ENCODE measurements around the gene EP400. TPM values are rescaled to one million over a fixed set of nuclear protein-coding genes. Genes with fewer than 3 reads are reported as not detected.
A peak's percentile ranks its signal among the peaks of the same experiment; 100 is the strongest.

The EP400 gene
- total RNA-seq, 1 experiment from 2014 or later: 61.7 TPM

- Histone ChIP-seq H3K23me2 (ENCODE audit: insufficient read length, low read depth, low read length, poor library complexity, severe bottlenecking) (no peaks in the 10 kb centered on the region), H3T11ph (ENCODE audit: low read length) (no peak overlapping the region), H3K9me3 (ENCODE audit: control insufficient read depth, low read depth, low read length) (no peaks in the 10 kb centered on the region), H3K9ac (ENCODE audit: extremely low read depth, insufficient read length, low read length) (no peak overlapping the region), H3K4me2 (ENCODE audit: insufficient read depth, insufficient read length, low read length) (no peak overlapping the region), H4K91ac (ENCODE audit: insufficient read length, low read depth, low read length) (peak overlapping the region; percentile 7), H4K20me1 (ENCODE audit: control insufficient read depth, insufficient read depth, insufficient read length) (no peaks in the 10 kb centered on the region), H3K79me2 (ENCODE audit: insufficient read depth, low read length) (no peaks in the 10 kb centered on the region; the same call in 1 of the 2 replicates), H4K5ac (ENCODE audit: insufficient read length, low read depth, low read length) (no peak overlapping the region), H3K56ac (ENCODE audit: insufficient read length, low read depth, low read length) (no peak overlapping the region), H2BK12ac (ENCODE audit: insufficient read length, low read depth, low read length) (peak overlapping the region; percentile 25), H2BK120ac (ENCODE audit: low read depth, low read length, poor library complexity, severe bottlenecking) (no peak overlapping the region), H3K14ac (ENCODE audit: insufficient read depth, low read length) (no peak overlapping the region; the same call in 1 of the 2 replicates), H3K23ac (ENCODE audit: insufficient read length, low read depth, low read length) (no peak overlapping the region), H2BK20ac (ENCODE audit: low read depth, low read length, poor library complexity, severe bottlenecking) (no peak overlapping the region), H3K79me1 (ENCODE audit: insufficient read depth, low read depth, low read length, poor library complexity, severe bottlenecking) (peaks cover 3% of the 10 kb centered on the region), H2AK5ac (ENCODE audit: insufficient read length, low read length) (no peak overlapping the region), H2AFZ (ENCODE audit: low read length) (no peak overlapping the region), H2BK5ac (ENCODE audit: insufficient read length, low read length) (no peak overlapping the region), H3K4ac (ENCODE audit: low read depth, low read length) (no peak overlapping the region), H3K27ac (ENCODE audit: insufficient read length, low read depth, low read length) (no peak overlapping the region), H3K18ac (ENCODE audit: insufficient read length, low read depth, low read length) (no peak overlapping the region), H3K4me1 (ENCODE audit: insufficient read depth, low read length) (peaks cover 8% of the 10 kb centered on the region; the same call in 1 of the 2 replicates), H4K8ac (replicated peaks; ENCODE audit: insufficient read length, low read depth, low read length) (no peak overlapping the region), H3K27me3 (ENCODE audit: insufficient read depth, low read length) (no peaks in the 10 kb centered on the region), H2BK15ac (ENCODE audit: low read depth, low read length) (no peak overlapping the region)
- Mint-ChIP-seq H3K4me3 (no peak overlapping the region; a peak in 1 of 5 replicates), H3K36me3 (ENCODE audit: insufficient read depth in 1 of 3, low read depth in 3 of 3) (peaks cover 49 to 77% (median 55%) of the 10 kb centered on the region in 3 experiments), H3K27ac (peak overlapping the region; percentile 82 to 95 (median 84)), H3K27me3 (ENCODE audit: low read depth) (no peaks in the 10 kb centered on the region), H3K4me1 (peaks cover 49 to 57% of the 10 kb centered on the region in 2 experiments), H3K9me3 (no peaks in the 10 kb centered on the region)
- WGBS (ENCODE audit: extremely low coverage, insufficient read length, low lambda C conversion rate): no CpG with 5 or more reads among the region's 12 CpGs
- TF ChIP-seq, protein P1, sequence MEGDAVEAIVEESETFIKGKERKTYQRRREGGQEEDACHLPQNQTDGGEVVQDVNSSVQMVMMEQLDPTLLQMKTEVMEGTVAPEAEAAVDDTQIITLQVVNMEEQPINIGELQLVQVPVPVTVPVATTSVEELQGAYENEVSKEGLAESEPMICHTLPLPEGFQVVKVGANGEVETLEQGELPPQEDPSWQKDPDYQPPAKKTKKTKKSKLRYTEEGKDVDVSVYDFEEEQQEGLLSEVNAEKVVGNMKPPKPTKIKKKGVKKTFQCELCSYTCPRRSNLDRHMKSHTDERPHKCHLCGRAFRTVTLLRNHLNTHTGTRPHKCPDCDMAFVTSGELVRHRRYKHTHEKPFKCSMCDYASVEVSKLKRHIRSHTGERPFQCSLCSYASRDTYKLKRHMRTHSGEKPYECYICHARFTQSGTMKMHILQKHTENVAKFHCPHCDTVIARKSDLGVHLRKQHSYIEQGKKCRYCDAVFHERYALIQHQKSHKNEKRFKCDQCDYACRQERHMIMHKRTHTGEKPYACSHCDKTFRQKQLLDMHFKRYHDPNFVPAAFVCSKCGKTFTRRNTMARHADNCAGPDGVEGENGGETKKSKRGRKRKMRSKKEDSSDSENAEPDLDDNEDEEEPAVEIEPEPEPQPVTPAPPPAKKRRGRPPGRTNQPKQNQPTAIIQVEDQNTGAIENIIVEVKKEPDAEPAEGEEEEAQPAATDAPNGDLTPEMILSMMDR (conservative IDR thresholded peaks at IDR 0.05): no peak
- DNase-seq: no peak
Observed at GRCh38 chr12:131989021-131989420, 39.3 kb downstream of the EP400 start.
